Measurements from ENCODE around the gene SNW1.

DNA sequence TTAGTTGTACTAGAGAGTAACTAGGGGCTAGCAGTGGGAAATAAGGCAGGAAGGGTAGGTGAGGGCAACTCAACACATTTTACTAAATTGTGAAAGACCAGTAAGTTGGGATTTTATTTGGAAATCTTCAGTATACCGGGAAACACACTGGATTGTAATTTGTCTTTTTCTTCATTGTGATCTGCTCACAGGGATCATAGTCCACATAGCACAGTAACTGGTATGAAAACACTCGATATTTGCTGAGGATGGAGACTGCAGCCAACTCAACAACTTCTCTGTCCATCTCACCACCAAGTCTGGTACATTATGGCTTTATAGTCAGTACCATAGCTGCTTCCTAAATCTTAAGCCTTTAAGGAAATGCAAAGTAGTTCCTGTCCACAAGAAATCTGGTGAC lies 50.6 kb downstream of the SNW1 start:
- TF ChIP-seq CTCF (IDR thresholded peaks at IDR 0.05) = no peak
- TF ChIP-seq POLR2AphosphoS5 (IDR thresholded peaks at IDR 0.05; ENCODE audit: insufficient read depth in 1 of 2, low read depth in 1 of 2) = no peak
- no peak for TF ChIP-seq POLR2A (IDR thresholded peaks at IDR 0.05)
